Activated gamma-delta T cell (primary cell): Measurements from ENCODE around the gene TUBB3.
"Not testable (repeated sequence)": the region's sequence is repeated elsewhere in the genome, so short reads cannot be mapped to it uniquely, and the experiment has no call there.

Source experiments
- DNase-seq: peaks from one replicate; lab custom pipeline; 2025; lab: John Stamatoyannopoulos, UW
- total RNA-seq, 2 donors: gene quantifications; one replicate each; lab custom pipeline; 2026; lab: John Stamatoyannopoulos, UW

Gene TUBB3
- 0.35 to 0.46 reads per million in 2 donors for total RNA-seq

DNA sequence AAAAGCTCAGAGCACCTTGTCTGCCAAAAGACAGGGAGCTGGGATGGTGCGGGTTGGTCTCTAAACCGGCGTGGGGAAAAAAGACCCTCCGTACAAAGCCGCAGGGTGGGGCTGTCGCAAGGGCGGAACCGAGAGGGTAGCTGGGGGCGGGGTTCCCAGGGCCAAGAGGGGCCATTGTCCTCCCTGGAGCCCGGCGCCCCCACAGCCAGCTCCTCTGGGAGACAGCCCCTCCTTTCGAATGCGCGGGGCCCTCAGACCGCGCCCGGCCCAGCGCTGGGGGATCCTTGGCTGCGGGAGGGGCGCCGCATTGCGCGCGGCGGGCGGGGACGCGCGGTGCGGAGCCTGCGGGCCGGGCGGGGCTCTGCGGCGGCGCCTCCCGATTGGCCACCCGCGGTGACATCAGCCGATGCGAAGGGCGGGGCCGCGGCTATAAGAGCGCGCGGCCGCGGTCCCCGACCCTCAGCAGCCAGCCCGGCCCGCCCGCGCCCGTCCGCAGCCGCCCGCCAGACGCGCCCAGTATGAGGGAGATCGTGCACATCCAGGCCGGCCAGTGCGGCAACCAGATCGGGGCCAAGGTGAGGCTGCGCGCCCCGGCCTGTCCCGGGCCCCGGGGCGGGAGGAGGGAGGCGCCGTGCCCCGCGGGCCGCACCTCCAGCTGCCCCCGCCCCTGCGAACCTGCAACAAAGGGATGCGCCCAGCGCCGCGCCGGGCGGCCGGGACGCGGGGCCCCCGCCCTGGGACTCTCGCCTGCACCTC is at the start of gene TUBB3:
Gene TUBB3, plus strand, starts transcription at position 459 of the 756 bp plus-strand sequence. Its CDS starts 60 bp downstream, at position 519.
- DNase-seq, result no peak

DNA sequence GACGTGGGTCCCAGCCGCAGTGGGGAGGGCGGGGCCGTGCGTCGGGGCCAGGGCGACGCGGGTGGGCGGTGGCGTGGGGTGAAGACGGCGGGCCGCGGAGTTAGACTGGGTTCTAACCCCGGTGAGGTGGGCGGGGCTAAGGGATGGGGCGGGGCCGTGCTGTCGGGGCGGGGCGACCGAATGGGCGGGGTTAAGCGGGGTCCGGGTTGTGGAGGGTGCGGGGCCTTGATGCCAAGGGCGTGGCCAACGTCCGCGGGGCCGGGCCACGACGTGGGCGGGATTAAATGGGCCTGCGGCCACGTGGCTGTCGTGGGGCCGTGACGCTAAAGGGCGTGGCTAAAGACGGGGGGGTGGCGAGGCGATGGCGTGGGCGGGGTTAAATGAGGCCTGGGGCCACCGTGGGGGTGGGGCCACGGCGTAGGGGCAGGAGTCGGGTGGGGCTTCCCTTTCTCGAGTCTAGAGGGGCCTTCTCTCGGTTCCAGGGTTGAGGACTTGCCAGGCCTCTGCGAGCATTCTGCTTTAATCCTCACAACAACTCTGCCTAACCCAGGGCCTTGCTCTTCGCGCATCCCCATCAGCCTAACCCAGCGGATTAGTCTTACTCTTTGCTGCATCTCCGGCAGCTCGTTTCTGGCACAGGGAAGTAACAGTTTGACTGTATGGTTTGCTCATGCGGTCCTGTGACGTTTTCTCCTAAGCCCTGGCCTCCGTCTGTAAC is 49.0 kb upstream of the TUBB3 start:
- DNase-seq, result peak; percentile 96

DNA sequence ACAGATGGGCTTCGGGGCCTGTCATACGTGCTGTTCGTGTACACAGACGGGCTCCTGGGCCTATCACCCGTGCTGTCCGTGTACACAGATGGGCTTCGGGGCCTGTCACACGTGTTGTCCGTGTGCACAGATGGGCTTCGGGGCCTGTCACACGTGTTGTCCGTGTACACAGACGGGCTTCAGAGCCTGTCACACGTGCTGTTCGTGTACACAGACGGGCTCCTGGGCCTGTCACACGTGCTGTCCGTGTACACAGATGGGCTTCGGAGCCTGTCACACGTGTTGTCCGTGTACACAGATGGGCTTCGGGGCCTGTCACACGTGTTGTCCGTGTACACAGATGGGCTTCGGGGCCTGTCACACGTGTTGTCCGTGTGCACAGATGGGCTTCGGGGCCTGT is 44.0 kb upstream of the TUBB3 start:
- DNase-seq, result not testable (repeated sequence)

DNA sequence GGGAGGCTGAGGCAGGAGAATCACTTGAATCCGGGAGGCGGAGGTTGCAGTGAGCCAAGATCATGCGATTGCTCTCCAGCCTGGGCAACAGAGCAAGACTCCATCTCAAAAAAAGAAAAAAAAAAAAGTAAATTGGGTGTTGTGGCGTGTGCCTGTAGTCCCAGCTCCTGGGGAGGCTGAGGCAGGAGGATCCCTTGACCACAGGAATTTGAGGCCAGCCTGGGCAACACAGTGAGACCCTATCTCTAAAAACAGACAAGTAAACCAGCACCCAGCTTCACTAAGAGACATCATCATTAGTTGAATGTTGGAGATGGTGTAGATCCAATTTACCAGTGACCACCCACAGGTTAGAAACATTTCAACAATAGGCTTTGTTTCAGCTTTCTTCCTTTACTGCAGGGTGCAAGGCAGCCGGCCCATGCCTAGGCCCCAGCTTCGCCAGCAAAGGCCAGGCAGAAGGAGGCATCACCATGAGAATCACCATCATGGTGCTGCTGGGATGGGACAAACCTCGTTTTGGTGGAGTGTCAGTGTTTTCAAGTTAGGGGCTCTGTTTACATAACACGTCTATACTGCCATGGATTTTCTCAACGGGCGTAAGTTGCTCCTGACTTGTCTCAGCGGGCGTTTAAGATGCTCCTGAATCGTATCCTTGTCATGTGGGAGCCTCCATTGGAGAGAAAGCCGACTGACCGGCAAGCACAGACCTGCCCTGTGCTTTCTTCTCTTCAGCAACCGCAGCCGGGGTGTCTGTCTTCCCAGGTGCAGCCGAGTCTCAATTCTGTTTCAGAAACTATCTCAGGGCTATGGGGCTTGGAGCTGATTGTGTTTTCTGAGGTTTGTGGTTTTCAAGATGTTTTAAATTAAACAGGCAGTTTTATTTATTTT is 42.4 kb upstream of the TUBB3 start:
- no peak for DNase-seq

DNA sequence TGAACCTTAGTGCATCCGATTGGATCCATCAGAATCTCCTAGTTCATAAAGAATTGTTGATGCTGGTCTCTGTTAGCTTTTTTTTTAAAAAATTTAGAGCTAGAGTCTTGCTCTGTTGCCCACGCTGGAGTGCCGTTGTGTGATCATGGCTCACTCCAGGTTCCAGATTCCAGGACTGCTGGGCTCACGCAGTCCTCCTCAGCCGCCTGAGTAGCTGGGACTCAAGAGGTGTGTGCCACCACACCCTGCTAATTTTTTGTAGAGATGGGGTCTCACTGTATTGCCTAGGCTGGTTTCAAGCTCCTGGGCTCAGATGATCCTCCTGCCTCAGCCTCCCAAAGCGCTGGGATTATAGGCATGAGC is 41.8 kb upstream of the TUBB3 start:
- DNase-seq, result no peak

DNA sequence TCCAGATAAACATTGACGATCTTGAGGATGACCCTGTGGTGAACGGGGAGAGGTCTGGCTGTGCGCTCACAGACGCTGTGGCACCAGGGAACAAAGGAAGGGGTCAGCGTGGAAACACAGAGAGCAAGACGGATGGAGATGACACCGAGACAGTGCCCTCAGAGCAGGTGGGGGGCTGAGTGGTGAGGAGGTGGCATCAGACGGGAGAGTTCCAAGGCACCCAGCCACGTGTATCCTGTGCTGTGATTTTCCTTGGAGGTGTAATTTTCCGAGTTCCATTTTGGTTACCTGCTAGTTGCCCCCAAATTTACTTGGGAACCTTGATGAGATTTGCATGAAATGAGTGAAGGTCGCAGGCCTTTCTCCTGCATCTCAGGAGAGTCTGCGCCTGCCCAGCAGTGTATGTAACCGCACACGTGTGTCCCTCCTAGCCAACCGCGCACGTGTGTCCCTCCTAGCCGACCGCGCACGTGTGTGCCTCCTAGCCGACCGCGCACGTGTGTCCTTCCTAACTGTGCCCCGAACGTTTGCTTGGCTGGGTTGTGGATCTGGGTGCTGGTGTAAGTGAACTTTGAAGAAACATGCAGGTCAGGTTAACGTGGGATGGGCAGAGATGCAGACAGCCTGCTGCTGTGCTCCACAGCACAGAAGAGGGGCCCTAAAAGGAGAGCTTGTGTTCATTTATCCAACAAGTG is 39.6 kb upstream of the TUBB3 start:
- DNase-seq, result no peak

DNA sequence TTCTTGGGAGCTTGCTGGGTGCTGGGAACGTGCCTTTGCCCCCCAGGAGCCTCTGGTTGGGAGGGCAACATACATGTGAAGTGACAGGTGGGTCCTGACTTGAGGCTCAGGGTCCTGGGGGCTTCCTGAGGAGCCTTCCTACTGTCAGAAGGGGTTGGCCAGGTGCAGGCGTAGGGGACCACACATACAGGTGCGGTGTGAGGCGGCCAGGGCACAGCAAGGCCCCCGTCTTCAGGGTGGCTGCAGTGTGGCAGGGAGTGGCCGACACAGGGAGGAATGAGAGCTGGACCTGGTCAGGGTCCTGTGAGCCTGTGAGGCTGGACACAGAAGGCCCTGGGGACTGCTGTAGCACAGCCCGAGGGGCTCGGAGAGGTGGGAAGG is 39.1 kb upstream of the TUBB3 start:
- DNase-seq, result no peak

DNA sequence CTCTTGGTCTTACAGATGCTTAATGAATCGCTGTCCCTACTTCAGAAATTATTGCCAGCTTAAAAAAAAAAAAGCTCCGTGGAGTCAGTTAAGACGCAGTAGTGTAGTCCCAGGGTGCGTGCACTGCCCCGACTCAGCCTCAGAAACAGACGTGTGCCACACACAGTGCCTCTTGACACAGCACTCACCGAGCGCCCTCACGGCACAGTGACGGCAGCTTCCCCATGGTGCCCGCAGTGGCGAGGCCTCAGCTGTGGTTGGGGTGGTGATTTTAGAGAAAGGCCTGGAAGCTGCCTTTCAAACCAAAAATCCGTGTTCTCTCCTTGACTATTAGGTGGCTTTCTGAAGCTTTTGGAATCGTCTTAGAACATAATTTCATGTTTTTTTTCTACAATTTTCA is 35.9 kb upstream of the TUBB3 start:
- no peak for DNase-seq

DNA sequence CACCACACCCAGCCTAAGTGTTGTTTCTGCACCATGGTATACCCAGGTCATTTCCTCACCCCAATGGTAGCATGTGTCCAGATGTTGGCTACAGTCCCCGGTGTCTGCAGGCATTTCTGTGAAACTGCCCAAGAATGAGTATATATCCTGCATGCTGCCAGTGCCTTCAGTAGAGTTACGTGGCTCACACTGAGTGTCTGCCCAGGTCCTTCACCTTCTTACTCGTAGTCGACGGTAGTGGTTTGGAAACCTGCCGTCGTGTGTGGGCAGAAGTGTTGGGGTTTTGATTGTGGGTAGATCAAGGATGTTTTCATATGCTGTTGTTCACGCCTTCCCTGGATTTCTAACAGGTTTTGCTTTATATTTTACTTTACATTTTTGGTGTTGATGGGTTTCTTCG is 32.9 kb upstream of the TUBB3 start:
- DNase-seq, result no peak

DNA sequence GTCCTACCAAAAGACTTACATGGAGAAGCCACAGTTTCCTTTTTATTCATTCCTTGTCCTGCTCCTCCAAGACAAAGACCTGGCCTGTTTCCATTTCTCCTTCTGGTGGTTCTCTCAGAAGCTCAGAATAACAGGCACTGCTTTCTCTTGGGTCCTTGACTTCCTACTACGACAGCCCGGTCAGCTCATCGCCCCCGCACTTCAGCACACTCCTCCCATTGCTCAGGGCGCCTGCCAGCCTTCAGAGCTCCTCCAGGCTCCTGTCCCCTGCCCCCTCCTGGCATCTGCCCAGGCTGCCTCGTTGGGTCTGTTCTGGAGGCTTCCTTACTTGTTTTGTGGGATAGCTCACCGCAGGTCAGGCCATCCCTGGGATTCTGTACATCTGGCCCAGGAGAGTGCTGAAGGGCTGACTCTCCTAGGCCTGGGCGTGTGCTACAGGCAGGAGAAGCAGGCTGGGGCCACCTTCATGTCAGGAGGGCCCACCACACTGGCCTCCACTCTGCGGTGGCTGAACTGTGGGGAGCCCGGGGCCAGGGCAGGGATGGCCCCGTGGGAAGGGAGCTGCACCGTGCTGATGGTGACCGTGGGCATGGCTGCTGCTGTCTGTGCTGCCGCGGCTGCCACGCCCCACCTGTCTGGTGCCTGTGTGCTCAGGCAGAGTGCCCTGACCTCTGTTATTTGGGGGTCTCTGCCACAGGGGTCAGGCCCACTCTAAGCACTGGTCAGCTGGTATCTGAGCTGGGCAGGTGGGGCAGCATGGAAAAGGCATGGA is 32.1 kb upstream of the TUBB3 start:
- DNase-seq, result no peak

DNA sequence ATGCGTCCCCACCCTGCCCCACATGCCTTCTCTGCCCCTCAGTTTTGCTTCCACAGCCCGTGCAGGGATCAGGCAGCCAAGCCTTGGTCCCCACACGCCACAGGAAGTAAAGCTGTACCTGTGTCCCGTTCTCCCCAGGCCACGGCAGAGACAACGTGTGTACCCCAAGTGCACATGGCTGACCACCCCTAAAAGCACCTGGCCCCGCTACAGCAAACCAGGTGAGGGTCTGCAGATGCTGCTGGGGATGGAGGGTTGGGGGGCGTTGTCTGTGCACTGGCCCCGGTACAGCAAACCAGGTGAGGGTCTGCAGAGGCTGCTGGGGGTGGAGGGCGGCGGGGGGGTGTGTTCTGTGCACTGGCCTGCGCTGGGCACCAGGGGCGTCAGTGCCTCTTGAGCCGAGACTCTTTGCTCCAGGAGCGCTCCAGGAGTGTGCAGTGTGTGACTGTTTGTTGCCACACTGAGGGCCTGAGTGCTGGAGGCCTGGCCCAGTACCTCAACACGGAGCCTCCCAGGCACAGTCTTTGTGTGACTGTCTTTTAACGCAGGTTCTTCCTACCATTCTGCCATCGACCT is 31.0 kb upstream of the TUBB3 start:
- DNase-seq, result no peak

DNA sequence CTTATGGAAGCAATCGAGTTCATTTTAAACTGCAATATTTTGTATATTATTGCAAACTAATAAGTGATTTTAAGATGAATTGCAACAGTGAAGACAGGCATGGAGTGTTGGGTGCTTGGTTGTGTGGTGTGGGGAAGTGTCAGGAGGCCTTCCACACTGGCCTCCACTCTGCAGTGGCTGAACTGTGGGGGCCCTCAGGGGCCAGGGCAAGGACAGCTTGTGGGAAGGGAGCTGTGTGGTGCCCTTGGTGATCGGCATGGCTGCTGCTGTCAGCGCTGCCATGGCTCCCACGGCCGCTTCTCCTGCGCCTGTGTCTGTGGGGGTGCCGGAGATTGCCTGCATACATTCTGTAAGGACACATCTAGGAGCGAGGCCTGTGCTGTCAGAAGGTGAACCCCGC is 30.5 kb upstream of the TUBB3 start:
- no peak for DNase-seq

DNA sequence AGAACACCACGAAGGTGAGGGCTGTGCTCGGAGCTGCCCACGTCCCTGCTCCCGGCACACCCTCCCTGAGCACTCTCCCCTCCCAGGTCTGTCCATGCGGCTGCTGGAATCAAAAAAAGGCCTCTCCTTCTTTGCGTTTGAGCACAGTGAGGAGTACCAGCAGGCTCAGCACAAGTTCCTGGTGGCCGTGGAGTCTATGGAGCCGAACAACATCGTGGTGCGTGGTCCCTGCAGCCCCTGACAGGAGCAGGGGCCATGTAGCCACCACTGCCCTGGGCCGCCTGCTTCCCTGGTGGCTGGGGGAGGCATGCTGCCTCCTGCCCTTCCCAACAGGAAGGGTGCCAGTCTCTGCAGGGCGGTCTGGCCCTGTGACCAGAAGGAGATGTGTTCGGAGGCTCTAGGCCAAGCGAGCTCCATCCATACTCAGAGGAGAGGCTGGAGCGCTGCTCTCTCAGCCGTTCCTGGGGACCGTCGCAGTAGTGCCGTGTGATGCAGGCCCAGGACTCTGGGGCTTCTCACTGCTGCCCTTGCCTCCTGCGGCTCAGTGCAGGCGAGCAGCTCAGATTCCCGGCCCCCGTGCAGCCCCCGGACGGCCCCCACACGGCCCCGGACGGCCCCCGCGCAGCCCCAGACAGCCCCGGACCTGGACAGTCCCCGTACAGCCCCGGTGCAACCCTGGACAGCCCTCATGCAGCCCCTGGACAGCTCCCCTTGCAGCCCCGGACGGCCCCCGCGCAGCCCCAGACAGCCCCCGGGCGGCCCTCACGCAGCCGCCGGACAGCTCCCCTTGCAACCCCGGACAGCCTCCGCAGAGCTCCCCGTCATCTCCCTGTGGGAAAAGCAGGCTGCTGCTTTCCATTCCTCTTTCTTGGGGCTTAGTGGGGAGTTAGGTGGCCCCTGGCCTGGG is 29.2 kb upstream of the TUBB3 start:
- DNase-seq, result no peak

DNA sequence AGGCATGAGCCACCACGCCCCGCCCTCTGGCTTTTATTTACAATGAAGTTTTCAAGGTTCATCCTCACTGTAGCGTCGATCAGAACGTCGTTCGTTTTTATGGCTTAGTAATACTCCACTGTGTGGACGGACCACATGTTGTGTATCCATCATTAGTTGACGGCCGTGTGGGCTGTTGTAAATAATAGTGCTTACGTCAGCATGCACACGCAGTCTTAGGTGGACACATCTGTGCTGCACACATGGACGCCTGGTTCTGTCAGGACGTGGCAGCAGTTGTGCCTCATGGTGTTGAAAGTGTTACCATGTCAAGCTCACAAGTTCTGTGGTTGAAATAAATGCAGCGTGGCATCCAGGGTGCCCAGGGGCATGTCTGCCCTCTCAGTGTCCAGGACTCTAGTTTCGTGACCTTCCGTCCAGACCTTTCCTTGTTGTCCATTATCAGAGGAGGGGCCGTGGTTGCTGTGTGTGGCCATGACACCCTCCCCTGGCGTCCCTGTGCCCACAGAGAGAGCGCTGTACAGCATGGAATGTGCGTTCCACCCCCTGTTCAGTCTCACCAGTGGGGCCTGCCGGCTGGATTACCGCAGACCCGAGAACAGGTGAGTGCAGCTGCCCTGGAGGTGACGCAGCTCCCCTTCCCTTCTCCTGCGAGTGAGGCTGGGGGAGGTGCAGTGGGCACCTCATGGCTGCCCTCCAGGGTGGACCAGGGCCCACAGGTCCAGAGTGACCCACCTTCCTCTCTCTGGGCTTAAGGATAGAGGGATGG is 27.5 kb upstream of the TUBB3 start:
- no peak for DNase-seq

DNA sequence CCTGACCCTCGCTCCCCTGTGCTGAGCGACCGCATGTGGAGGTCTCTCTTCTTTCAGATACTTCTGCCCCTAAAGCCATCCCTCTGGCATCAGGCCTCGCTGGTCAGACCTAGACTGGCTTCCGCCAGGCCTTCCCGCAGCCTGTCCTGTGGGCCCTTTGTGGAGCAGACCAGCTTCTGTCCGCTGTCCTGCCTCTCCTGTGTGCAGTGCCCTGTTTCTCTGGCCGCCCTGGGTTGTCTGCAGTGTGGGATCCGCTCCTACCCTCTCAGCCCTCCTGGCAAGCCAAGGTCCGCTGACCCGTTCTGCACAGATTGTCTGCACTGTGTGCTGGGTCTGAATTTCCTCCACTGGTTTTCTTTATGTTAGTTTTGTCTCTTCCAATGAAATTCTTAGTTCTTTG is 25.9 kb upstream of the TUBB3 start:
- no peak for DNase-seq

DNA sequence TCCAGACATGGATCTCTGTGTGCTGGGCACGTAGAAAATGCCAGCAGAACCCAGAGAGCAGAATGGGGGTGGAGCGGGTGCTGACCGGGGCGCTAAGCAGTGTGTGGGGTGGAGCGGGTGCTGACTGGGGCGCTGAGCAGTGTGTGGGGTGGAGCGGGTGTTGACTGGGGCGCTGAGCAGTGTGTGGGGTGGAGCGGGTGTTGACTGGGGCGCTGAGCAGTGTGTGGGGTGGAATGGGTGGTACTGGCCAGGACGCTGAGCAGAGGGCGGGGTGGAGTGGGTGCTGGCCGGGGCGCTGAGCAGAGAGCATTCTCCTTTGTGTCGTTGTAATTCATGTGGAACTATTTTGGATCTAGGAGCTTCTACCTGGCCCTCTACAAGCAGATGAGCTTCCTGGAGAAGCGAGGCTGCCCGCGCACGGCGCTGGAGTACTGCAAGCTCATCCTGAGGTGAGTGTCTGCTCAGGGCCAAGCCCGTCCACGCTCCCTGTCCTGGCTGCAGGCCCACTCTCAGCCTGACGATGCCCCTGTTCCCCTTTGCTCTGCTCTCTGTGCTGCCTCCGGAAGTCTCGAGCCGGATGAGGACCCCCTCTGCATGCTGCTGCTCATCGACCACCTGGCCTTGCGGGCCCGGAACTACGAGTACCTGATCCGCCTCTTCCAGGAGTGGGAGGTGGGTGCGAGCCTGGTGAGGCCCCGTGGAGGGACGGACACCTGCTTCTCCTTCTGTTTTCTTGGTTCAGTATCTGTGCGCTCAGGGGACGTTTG is 24.8 kb upstream of the TUBB3 start:
- DNase-seq, result no peak

DNA sequence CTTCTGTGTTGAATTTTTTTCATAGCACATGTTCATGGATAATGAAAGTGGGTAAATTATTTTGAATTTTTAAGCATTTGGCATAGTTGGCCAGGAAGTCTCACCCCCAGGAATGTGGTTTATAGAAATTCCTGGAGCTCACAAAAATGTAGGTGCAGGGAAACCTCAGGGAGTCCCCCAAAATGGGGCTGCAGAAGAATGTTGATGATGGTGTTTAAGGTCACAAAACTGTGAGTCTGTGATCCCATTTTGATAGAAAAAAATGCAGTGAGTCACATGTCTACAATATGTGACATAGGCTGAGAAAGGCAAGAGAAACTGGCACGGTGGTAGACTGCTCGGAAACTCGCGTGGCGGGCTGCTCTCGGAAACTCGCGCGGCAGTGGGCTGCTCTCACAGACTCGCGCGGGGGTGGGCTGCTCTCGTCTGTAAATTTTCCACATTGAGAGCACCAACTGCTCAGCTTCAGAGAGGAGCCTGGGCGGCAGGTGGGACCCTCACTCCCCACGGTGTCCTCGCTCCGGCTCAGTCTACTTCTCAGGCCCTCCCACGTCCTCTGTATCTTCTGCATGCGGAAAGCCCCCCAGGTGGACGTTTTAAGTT is 23.2 kb upstream of the TUBB3 start:
- no peak for DNase-seq

DNA sequence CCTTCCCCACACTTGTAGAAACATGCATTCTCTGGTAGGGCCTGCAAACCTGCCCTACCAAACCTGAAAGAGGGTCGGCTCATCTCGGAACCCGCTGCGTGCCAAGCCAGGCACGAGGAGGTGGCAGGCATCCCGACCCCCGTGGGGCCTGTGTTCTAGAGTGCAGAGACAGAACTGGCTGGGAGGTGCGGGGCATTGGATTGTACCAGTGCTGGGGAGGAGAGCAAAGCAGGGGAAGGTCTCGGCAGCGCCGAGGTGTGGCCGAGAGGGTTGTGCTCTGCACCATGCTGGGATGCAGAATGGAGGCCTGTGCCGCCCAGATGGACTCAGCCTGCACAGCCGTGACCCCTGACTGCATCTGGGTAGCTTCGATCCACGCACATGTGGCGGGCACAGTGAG is 22.3 kb upstream of the TUBB3 start:
- DNase-seq, result no peak
